SK-N-SH (cell line): ENCODE measurements around the gene HOXB2.

Source experiments
- CHD2 ChIP-seq: fragments of 150-350 bp; IDR thresholded peaks from 2 replicates; pipeline ENCODE4 v1.6.1; 2018; ENCODE audit warnings: low read length; ENCODE audit not compliant: partially characterized antibody
- CTCF ChIP-seq: fragments of 200-600 bp; sonication (generic); IDR thresholded peaks from 2 replicates; pipeline ENCODE4 v1.6.1; 2017; ENCODE audit warnings: antibody characterized with exemption, mild to moderate bottlenecking, moderate library complexity
- ELF1 ChIP-seq: IDR thresholded peaks from 2 replicates; pipeline ENCODE4 v1.4.0; 2012
- FOXJ3 ChIP-seq: sonication (generic); formaldehyde crosslinking; IDR thresholded peaks from 2 replicates; pipeline ENCODE4 v1.5.1; 2020; ENCODE audit warnings: mild to moderate bottlenecking, missing genetic modification reagents
- JUND ChIP-seq: IDR thresholded peaks from 2 replicates; pipeline ENCODE4 v1.4.0; 2012
- NRF1 ChIP-seq: IDR thresholded peaks from 2 replicates; pipeline ENCODE4 v1.6.1; 2012; ENCODE audit warnings: low read depth, mild to moderate bottlenecking, low read length
- POLR2AphosphoS5 ChIP-seq: IDR thresholded peaks from 2 replicates; pipeline ENCODE4 v1.6.1; 2012; ENCODE audit warnings: low read depth, low read length
- RFX5 ChIP-seq: IDR thresholded peaks from 2 replicates; pipeline ENCODE4 v1.6.1; 2012; ENCODE audit warnings: mild to moderate bottlenecking, improper control_type of control experiment, low read length
- RXRA ChIP-seq: IDR thresholded peaks from 2 replicates; pipeline ENCODE4 v1.4.0; 2012; ENCODE audit warnings: low read depth, mild to moderate bottlenecking, borderline replicate concordance
- SMC3 ChIP-seq: IDR thresholded peaks from 2 replicates; pipeline ENCODE4 v1.6.1; 2012; ENCODE audit warnings: low read depth, low read length, improper control_type of control experiment
- USF1 ChIP-seq: IDR thresholded peaks from 2 replicates; pipeline ENCODE4 v1.4.0; 2012; ENCODE audit warnings: low read depth, borderline replicate concordance

GRCh38 chr17:48506246-48506645 lies 38.7 kb downstream of the HOXB2 start:
- TF ChIP-seq CTCF (peak; percentile 42), POLR2AphosphoS5 (no peak), RFX5 (no peak), JUND (no peak), USF1 (no peak), NRF1 (no peak), ELF1 (no peak), CHD2 (no peak), RXRA (no peak), FOXJ3 (CRISPR knock-in tag) (no peak), SMC3 (no peak)
